ENCODE data around the gene ACTN3. TPM values are rescaled to one million over a fixed set of nuclear protein-coding genes. Genes with fewer than 3 reads are reported as not detected.

The ACTN3 gene
- total RNA-seq, 4 donors from 2014 or later: not detected

DNA sequence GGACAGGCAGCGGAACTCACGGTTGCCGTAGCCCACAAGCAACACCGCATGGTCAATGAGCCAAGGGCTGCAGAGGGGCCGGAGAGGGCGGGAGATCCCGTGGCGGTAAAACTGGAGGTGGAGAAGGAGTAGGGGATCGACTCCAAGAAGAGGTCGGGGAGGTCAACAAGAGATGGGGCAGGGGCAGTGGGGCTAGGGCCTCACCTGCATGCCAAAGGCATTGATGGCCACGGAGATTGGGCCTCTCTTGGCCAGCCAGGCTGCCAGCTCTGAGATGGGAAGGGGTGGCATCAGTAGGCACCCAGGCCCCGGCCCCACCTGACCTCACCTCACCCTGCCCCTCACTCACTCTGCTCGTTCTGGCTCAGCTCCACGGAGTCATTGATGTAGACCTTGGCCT lies 17.8 kb downstream of the ACTN3 start:
- Histone ChIP-seq H3K9me3 (no peaks in the 10 kb centered on the region), H3K36me3 (peaks cover 0 to 28% (median 0%) of the 10 kb centered on the region in 3 donors), H3K4me3 (no peak overlapping the region), H3K4me1 (peaks cover 11 to 21% (median 14%) of the 10 kb centered on the region in 3 donors), H3K27me3 (peaks cover 0 to 9% (median 0%) of the 10 kb centered on the region in 4 donors), H3K27ac (no peak overlapping the region)
- TF ChIP-seq, protein P1, sequence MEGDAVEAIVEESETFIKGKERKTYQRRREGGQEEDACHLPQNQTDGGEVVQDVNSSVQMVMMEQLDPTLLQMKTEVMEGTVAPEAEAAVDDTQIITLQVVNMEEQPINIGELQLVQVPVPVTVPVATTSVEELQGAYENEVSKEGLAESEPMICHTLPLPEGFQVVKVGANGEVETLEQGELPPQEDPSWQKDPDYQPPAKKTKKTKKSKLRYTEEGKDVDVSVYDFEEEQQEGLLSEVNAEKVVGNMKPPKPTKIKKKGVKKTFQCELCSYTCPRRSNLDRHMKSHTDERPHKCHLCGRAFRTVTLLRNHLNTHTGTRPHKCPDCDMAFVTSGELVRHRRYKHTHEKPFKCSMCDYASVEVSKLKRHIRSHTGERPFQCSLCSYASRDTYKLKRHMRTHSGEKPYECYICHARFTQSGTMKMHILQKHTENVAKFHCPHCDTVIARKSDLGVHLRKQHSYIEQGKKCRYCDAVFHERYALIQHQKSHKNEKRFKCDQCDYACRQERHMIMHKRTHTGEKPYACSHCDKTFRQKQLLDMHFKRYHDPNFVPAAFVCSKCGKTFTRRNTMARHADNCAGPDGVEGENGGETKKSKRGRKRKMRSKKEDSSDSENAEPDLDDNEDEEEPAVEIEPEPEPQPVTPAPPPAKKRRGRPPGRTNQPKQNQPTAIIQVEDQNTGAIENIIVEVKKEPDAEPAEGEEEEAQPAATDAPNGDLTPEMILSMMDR (IDR thresholded peaks at IDR 0.05): no peak
- TF ChIP-seq POLR2A (IDR thresholded peaks at IDR 0.05): no peak
- intact Hi-C loops (cut with DNase I): no loop called here
- no peak for DNase-seq
- 76 to 86% methylated on average over 3 to 7 of the region's 14 CpGs for WGBS, 2 donors

DNA sequence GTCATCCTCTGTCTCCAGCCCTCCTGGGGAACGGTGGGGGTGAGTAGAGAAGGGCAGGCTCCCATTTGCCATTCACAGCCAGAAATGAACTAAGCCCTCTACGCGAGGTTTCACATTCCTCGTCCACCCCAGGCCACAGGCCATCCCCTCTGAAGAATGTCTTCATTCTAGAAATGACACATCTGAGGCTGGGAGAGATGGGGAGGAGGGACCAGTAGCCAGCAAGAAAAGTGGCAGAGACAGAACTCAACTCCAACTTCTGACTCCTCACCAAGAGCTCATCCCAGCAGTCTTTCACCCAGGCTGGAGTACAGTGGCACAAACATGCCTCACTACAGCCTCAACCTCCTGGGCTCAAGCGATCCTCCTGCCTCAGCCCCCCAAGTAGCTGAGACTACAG lies 18.3 kb downstream of the ACTN3 start:
- H3K9me3 ChIP-seq: no peaks in the 10 kb centered on the region
- intact Hi-C loops (cut with DNase I): no loop called here
- WGBS, 2 donors: 90 to 100% methylated on average over 1 to 5 of the region's 5 CpGs

DNA sequence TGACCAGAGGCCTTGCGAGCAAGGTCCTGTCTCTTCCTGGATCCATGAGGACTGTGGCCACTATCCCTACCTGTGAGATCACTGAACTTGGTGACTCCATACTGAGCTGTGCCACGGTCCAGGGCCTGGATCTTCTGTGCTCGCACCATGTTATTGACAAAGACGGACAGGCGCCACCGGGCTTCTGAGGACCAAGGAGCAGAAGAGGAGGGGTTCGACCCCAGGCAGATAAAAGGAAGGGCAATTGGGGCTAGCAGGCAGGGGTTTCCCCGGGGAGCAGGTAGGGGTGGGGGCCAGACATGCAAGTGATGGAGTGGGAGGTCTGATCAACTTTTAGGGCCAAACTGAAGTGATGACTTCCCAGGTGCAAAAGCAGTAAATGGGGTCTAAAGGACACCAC lies 19.5 kb downstream of the ACTN3 start:
- no peak for DNase-seq
- Histone ChIP-seq H3K27me3 (peaks cover 0 to 9% (median 0%) of the 10 kb centered on the region in 4 donors), H3K4me3 (no peak overlapping the region), H3K9me3 (no peaks in the 10 kb centered on the region), H3K36me3 (peaks cover 0 to 28% (median 0%) of the 10 kb centered on the region in 3 donors), H3K4me1 (peaks cover 11 to 20% (median 14%) of the 10 kb centered on the region in 3 donors), H3K27ac (no peak overlapping the region)
- intact Hi-C loops (cut with DNase I): no loop called here
- 92 to 93% methylated on average over 6 of the region's 8 CpGs for WGBS, 2 donors
- no peak for TF ChIP-seq POLR2A (IDR thresholded peaks at IDR 0.05)
- TF ChIP-seq, protein P1 (IDR thresholded peaks at IDR 0.05): no peak

More for the DNA sequence above, 18.3 kb downstream of the ACTN3 start:
- Histone ChIP-seq H3K4me1 (peaks cover 11 to 20% (median 14%) of the 10 kb centered on the region in 3 donors), H3K27me3 (peaks cover 0 to 9% (median 0%) of the 10 kb centered on the region in 4 donors), H3K4me3 (no peak overlapping the region), H3K27ac (no peak overlapping the region), H3K36me3 (peaks cover 0 to 28% (median 0%) of the 10 kb centered on the region in 3 donors)
- DNase-seq: no peak
- no peak for TF ChIP-seq POLR2A (IDR thresholded peaks at IDR 0.05)
- TF ChIP-seq, protein P1 (IDR thresholded peaks at IDR 0.05): no peak

DNA sequence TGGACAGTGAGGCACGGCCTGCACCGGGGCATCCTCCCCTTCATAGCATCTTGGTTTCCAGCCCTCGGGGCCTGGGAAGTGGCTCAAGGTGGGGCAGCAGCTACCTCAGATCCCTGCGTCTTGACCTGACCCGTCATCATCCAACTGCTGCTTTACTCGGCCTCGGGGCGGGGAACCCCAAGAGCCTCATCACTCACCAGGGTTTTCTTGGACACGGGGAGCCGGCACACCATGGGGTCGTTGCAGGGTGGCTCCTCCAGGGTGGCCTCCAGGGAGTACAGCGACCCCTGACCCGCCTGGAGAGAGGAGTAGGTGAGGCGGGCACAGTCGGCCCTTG lies 21.1 kb downstream of the ACTN3 start:
- Histone ChIP-seq H3K9me3 (no peaks in the 10 kb centered on the region), H3K4me3 (peak overlapping the region; percentile 48 to 86 (median 62)), H3K36me3 (peaks cover 0 to 28% (median 0%) of the 10 kb centered on the region in 3 donors), H3K4me1 (peaks cover 11 to 20% (median 14%) of the 10 kb centered on the region in 3 donors), H3K27ac (peak overlapping the region in 2 of 4 donors; percentile 26 to 70), H3K27me3 (peaks cover 0 to 9% (median 0%) of the 10 kb centered on the region in 4 donors)
- intact Hi-C loops (cut with DNase I): no loop called here
- no peak for DNase-seq
- 20 to 84% methylated on average over 2 to 6 of the region's 15 CpGs for WGBS, 2 donors
- TF ChIP-seq, protein P1 (IDR thresholded peaks at IDR 0.05): no peak
- TF ChIP-seq POLR2A (IDR thresholded peaks at IDR 0.05): no peak

DNA sequence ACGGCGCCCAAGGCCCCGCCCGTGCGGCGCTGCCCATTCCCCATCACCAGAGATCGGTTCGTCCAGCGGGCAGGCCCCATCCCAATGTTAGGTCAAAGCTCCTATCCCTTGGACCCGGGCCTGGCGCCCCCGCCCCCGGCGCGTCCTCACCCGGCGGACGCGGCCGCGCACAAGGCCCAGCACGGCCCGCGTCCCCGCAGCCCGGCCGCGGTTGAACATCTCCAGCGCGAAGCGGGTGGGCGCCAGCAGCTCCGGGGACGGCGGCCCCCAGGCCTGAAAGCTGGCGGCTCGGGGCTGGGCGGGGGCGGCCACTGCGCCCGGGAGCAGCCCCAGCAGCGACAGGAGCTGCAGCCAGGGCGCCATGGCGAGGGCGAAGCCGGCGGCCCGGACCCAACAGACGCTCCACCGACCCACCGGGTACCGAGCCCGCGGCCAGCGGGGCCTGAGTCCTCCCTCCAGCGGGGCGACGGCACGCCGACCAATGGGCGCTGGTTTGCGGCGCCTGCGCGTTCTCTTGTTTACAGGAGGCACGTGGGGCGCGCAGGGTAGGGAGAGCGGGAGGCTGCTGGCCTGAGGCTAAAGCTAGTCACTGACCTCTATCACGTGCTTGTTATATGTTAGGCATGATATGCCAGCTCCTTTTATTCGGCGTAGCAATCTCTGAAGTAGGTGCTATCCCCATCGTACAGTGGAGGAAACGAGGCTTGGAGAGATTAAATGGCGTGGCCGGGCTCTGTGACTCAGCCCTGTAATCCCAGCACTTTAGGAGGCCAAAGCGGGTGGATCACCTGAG lies 21.6 kb downstream of the ACTN3 start, which contains the start of gene CTSF:
CTSF (minus strand) TSS at position 483 of the 793 bp plus-strand sequence; CDS start at position 363, 120 bp downstream.
- H3K4me1 ChIP-seq: peaks cover 11 to 20% (median 14%) of the 10 kb centered on the region in 3 donors
- WGBS, 2 donors: 13 to 24% methylated on average over 12 to 13 of the region's 77 CpGs
- peaks cover 0 to 28% (median 0%) of the 10 kb centered on the region in 3 donors for H3K36me3 ChIP-seq
- DNase-seq: no peak
- intact Hi-C loops (cut with DNase I): no loop called here
- peaks cover 0 to 9% (median 0%) of the 10 kb centered on the region in 4 donors for H3K27me3 ChIP-seq
- H3K9me3 ChIP-seq: no peaks in the 10 kb centered on the region
- peak within 1 kb of the TSS in 3 of 4 donors; percentile 26 to 70 (median 40) for H3K27ac ChIP-seq
- peak within 1 kb of the TSS; percentile 48 to 86 (median 62) for H3K4me3 ChIP-seq
- TF ChIP-seq POLR2A (IDR thresholded peaks at IDR 0.05): peak in 1 of 4 donors; percentile 17
- TF ChIP-seq, protein P1 (IDR thresholded peaks at IDR 0.05): no peak
